NCI-H524 treated with DMSO at 0.1 percent for 48 hours (cell line): ENCODE data around the gene ENTHD1.
"Not testable (repeated sequence)": the region's sequence is repeated elsewhere in the genome, so short reads cannot be mapped to it uniquely, and the experiment has no call there.

Experiments used
- DNase-seq: peaks from one replicate; lab custom pipeline; 2025; lab: John Stamatoyannopoulos, UW

The ENTHD1 gene

DNA sequence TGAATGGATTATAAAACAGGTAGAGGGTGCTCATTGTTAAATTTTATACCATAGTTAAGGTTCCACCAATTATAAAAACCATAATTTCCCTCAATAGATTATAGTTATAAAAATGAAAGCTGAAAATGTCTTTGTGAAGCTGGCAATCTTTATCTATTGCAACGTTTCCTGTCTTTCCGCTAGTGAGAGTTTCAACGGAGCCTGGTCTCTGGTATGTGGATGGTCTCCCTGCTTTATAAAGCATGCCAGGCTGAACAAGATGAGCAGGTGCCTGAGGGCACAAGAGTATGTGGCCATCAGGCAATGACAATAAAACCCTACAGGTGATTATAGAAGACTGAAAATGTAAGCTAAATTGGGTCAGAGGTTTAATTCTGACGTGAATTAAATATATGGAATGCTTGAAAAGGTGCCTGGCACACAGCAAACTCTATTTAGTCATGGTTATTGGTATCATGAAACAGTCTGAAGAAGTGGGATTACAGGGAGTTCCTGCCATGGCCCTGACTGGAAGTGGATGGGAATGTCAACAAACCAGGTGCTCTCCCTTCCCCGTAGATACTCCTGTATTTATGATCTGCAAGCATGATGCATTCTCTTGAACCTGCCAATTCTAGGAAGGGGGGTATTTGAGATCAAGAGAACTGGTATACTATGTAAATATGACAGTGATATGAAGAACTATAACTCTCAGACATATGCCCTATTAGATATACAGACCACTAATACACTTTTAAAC lies 115.7 kb downstream of the ENTHD1 start:
- DNase-seq, result no peak

DNA sequence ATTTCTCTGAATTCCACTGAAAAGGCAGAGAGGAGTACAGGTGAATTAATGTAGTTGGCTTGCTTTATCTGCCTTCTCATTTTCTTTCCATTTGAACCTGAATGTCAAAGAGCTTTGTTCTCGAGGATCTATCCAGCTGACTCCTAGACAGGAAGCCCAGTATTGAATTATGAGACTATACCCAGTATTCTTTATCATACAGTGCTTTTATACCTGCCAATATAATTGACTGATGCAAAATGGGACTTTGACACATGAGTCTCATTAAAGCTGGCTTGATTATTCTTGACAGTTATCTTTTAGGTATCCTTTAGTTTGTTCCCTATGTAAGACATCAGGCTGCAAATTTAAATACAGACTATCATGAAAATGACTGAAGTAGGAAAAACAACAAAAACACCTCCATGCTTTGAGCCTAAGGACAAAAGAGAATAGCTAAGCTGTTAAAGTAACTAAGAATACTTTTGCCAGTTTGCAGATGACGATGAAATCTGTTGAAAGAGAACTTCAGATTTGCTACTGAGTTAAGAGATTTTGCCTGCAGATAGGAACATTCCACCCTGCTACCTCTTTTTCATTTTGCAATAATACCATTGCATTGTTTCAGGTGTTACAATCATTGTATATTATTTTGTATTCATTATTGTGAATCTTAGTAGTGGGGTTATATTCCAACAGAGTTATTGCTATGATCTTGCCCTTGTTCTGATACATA lies 117.1 kb downstream of the ENTHD1 start:
- no peak for DNase-seq

DNA sequence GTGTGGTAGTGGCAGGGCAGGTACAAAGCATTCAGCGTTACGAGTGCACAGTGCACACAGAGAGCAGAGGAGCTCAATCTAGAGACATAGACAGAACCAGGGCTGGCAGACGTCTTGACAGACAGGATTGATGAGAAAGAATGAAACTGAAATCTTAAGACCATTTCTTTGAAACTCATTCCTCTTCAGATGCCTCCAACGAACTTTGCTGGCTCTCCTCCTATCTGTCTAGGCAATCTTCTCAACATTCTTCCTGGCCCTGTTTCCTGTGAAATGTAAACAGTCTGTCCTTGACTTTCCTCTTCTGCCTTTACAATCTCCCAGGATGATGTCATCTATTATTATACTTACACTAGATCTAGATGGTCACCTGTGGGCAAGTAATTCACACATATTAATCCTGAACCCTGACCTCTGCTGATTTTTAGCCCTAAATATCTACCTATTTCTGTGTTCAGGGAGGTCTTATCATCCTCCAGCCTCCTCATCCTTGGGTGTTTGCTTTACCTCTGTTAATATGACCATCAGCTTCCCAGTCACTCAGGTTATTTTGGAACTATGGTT lies 119.5 kb downstream of the ENTHD1 start:
- DNase-seq, result no peak

DNA sequence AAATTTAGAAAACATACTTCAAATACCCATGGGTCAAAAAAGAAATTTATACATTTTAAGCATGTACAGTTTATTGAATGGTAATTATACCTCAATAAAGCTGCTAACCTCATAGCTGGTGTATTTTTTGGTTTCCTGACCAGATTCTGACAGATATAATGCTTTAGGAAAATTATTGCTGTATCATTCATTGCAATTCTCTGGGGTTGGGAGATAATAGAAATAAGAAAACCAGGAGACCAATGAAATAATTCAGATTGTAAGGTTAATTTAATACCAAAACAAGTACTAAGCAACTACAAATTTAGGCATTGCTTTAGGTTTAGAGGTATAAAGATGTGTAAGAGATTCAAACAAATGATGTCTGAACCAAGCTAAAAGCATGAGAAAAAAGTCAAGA lies 120.1 kb downstream of the ENTHD1 start:
- no peak for DNase-seq

DNA sequence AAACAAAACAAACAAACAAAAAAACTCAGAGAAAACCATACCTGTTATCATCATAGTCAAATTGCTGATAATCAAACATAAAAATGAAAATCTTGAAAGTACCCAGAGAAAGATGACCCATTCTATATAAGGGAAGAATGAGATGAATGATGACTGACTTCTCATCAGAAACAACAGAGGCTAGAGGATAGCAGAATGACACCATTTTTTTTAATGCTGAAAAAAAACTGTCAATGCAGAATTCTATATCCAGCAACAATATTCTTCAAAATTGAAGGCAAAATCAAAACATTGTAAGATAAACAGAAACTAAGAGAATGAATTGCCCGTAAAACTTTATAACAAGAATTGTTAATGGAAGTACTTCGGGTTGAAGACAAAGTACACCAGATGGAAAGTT lies 122.1 kb downstream of the ENTHD1 start:
- no peak for DNase-seq

DNA sequence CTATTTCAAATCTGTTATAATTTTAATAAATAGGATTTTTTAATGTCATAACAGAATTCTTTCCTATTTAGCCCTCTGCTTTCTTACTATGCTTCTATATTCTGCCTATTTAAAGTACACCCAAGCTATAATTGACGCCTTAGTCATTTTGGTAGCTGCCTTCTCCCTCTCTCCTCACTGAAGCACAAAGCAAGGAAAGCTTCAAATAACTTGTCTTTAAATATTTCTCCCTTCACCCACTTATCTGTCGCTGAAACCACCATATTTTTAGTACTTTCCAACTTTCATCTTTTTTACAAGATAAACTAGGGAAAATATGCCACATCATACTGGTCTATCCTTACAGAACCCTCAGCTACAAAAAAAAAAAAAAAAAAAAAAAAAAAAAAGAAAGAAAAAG lies 127.9 kb downstream of the ENTHD1 start:
- no peak for DNase-seq

DNA sequence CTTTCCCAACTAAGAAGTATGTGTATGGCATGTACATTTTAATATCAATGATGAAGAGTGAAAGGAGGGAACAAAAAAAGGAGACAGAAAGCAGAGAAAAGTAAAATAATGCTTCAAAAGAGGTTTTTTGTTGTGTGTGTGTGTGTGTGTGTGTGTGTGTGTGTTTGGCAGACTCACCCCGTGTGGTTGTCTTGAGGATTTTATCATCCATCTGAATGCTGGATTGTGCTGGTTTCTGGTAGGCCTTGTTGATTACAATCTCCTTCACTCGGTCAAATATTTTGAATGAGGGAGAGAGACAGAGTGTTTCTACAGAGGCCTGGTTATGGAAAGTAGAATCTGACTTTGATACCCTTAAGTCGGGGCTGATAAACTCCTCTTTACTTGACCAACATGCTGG lies 128.5 kb downstream of the ENTHD1 start:
- DNase-seq, result no peak

DNA sequence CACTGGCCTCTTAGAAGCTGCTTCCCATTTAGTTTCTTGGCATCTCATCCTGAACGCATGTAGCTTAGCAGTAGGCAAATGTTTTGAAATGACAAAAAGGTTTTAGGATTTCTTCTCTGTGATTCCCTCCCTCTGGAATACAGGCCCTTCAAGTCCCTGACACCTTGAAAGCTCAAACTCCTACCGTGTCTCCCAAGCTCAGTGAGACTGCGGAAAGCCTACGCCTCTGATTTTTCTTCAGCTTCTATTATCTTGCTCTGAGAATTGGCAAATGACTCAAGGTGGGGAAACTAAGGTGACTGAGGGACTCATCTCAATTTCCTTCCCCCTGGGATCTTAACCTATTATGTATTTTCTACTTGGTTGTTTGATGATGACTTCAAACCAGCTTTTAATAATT lies 130.3 kb downstream of the ENTHD1 start:
- no peak for DNase-seq

DNA sequence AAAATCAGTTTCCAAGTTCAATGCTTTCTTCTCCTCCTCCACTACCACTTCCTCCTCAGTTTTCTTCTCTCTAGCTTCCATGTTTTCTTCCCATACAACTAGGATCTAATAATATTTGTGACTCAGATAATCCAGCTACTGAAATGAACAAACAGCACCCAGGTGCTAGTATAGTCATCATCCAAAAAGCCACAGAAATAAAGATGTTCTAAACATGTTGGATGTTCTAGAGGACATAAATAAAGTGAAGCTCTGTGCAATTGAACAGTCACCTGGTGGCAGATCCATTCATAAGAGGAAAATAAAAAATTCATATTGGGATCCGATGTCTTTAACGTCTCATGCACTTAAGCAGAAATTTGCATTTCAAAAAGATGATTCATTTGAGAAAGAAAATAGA lies 142.8 kb downstream of the ENTHD1 start:
- DNase-seq, result no peak

DNA sequence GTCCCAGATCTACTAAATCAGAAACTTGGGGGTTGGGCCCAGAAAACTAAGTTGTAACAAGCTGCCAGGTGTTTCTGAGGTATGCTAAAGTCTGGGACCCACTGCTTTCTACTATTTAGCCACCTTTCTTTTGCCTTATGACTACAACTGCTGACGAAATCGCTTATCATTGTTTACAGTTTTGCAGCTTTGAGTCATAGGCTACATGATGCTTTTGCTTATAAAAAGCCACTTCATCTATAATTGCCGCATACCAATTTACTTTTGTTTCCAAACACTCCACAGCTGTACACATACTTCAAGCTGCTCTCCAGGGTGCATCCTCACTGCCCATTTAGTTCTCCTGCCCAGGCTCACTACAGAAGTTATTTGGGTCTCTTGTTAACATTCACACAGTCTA lies 144.7 kb downstream of the ENTHD1 start:
- DNase-seq, result no peak

DNA sequence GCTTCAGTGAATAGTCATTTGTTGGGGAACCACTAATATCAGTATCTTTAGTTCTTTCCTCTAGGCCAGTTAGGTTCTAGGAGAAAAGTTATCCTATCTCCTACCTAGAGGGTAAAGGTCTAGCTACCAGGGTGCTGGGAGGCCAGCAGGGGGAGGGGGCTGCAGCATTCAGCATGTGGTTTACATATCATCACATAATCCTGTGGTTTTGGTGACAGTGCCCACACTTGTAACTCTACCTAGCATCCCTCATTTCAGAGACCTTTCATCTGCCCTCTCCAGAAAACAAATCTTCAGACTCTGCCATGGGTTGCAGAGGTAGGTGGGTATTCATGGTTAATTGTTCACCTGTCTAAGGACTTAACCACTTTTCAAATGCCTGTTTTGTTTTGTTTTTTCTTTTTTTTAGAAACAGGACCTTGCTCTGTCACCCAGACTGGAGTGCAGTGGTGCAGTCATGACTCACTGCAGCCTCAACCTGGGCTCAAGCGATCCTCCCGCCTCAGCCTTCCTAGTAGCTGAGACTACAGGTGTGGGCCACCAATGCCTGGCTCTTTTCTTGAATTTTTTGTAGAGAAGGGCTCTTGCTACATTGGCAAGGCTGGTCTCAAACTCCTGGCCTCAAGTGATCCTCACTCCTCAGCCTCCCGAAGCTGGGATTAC lies 146.8 kb downstream of the ENTHD1 start:
- DNase-seq, result no peak

DNA sequence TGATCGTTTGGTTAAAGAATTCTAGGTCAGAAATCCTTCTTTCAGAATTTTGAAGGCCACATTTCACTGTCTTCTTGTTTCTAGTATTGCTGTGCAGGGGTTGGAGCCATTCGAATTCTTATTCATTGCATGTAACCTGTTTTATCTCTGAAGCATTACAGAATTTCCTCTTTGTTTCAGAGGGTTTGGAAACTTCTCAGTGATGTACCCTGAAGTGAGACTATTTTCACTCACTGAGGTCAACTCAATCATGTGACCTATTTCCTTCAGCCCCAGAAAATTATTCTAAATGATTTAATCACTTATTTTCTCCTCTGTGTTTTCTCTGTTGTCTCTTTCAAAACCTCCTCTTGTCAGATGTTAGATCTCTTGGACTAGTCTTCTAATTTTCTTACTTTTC lies 147.8 kb downstream of the ENTHD1 start:
- DNase-seq, result no peak

DNA sequence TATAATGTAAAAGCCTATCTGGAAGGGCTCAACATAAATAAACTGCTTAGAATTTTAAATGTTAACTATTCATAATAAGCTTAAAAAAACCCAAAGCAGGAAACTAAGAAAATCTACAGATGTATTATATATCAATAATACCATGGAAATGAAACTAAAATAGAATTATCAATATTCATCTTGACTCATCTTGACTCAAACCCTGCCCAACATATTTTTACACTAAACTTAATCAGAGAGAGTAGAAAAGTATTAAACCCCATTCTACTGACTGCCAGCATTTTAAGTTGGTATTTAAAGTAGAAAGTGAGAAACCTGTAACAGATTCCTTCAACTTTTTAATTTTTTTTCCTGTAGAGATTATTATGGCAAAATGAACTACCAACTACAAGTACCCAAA lies 149.2 kb downstream of the ENTHD1 start:
- no peak for DNase-seq

DNA sequence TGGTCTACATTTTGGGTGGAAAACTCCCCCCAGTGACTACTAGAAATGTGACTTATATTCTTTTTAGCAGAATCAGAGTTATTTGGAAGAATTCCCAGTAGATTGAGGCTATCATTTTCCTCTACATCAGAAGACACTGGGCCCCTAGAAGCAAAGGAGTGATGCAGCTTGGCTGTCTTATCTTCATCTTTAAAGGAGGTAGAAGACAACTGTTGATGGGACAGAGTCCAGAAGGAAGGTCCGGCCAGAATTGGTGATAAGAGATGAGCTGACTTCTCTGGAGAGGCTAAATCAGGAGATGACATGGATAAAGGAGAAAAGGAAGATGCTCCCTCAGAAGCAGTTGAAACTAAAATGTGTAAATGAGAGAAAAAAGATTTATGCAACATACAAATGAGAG lies 149.6 kb downstream of the ENTHD1 start:
- DNase-seq, result no peak

DNA sequence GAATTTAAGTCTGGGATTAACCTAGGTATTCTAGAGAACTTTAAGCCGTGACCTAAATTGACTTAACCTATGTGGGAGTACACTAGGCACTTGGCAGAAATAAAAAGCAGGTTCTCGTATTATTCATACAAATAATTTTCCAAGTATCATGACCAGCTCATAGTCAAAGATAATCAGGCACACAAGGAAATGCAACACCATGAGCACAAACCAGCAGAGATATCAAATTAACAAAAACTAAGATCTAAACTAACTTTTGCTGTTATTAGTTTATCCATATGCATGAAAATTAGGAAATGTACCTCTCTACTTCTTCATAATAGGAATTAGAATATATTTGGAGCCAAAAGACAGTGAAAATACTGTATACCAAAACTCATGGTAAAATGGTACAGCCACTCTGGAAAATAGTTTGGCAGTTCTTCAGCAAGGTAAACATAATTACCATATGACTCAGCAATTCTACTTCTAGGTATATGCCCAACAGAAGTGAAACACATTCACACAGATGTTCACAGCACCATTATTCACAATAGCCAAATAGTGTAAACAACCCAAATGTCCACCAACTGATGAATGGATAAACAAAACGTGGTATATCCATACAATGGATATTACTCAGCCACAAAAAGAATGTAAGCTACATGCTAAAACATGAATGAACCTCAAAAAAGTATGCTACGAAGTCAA lies 154.1 kb downstream of the ENTHD1 start:
- no peak for DNase-seq

DNA sequence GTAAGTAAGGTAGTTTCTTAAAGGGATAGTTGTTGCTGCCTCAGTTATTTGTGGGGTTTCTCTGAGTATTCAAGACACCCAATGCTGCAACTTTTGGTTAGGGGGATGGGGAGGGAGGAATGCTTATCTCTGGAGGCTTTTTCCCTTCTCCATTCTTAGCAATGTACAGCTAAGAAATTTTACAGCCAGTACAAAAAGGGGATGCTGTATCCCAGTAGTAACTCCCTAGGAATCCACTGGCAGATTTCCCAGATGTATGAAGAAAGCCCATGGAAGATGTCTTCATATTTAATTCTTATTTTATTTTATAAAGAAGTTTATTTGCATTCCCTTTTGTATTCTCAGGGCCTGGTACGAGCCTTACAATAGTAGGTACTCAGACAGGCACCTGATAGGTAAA lies 154.8 kb downstream of the ENTHD1 start:
- DNase-seq, result no peak

DNA sequence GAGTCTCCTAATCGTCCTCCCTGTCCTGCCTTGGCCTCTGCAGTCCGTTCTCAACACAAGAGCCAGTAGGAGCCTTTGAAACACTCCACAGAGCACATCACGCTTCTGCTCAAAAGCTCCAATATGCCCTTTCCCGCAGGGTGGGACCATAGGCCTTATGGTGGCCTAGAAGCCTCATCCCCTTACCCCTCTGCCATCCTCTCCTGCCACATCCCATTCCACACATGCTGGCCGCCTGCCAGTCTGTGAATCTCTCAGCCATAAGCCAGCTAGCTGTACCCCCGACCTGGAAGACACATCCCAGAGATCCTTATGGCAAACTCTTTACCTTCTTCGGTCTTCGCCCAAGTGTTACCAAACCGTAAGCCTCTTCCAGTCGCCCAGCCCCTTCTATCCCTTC lies 157.8 kb downstream of the ENTHD1 start:
- no peak for DNase-seq

DNA sequence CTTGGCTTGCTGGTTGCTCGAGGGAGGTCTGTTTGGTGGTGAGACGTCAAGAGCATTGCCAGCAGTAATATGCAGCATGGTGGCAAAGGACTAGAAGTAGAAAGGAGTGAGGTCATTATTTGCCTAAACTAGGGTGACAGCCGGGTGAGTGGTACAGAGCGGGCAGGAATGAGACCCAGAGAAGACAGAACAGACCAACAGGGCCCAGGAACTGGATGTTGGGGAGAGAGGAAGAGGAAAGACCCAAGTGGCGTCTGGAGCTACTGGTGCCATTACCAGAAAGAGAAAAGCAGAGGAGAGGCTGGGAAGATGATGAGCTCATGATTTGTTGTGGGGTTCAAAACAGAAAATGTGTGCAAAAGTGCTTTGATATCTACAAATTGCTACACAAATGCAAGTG lies 158.7 kb downstream of the ENTHD1 start:
- no peak for DNase-seq

DNA sequence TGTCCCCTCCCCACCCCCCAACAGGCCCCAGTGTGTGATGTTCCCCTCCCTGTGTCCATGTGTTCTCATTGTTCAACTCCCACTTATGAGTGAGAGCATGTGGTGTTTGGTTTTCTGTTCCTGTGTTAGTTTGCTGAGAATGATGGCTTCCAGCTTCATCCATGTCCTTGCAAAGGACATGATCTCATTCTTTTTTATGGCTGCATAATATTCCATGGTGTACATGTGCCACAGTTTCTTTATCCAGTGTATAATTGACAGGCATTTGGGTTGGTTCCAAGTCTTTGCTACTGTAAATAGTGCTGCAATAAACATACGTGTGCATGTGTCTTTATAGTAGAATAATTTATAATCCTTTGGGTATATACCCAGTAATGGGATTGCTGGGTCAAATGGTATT lies 159.5 kb downstream of the ENTHD1 start:
- DNase-seq, result not testable (repeated sequence)

DNA sequence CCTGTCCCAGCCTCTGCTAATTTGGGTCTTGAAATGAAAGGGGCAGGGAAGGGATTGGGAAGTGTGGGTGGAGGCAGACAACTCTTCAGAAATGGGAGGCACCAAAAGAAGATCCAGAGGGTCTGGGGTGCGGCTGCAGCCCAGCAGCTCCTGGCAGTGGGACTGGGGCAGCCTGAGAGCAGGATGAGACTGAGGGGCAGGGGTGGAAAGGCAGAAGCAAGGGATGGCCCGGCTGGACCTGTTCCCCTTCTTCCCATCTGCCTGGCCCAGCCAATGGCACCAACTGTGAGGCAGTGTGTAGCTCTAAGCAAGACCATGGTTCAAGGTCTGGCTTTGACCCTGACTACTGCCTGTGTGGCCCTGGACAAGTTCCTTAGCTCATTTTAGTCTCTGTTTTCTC lies 160.4 kb downstream of the ENTHD1 start:
- no peak for DNase-seq

DNA sequence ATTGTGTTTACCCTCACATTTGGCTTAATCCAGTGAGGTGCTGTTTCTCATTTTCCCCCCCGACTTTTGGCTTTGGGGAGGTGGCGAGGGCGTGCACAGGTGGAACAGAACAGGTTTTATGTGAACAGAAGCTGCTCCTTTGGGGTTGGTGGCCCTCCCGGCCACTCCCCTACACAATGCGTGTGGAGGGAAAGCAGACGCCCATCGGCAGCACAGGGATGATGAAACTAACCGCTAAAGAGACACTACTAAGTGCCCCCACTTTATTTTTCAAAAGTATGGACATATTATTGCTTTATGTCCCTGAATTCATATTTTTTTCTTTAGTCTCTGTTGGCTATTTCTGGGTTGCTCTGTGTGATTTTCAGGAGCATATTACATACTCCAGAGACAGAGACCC lies 160.9 kb downstream of the ENTHD1 start:
- no peak for DNase-seq

DNA sequence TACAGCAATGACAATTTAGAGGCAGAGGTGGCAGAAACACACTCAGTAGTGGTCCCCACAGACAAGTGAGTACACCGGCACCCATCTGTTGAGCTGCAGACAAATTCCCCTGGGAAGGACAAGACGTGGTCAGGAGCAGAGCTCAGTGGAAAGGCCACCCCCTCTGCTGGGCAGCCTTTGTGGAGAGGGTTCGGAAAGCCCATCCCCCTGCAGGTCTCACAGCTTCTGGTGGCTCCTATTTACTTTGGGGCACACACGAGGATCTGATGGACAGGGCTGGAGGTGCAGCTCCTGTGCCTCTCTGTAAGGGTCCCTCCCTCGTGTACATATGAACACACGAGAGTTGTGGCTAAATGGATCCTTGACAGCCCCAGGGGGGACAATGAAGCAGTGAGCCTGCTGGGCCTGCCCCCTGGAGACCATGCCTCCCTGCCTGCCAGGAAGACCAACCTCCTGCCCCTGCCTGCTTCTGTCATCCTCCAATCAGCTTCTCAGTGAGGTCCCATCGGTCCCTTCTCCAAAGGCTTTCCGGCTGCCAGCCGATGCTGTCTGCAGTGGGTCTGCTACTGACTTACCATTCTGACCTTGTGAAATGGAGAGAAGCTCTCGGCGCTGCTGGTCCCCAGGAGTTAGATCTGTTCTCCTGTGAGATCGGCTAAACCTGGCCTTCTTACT lies 161.5 kb downstream of the ENTHD1 start:
- no peak for DNase-seq
